ENCODE measurements around the gene ABHD17A. TPM values are rescaled to one million over a fixed set of nuclear protein-coding genes. Genes with fewer than 3 reads are reported as not detected.

Gene ABHD17A
- 68.5 and 69.1 TPM in 2 replicates for total RNA-seq

DNA sequence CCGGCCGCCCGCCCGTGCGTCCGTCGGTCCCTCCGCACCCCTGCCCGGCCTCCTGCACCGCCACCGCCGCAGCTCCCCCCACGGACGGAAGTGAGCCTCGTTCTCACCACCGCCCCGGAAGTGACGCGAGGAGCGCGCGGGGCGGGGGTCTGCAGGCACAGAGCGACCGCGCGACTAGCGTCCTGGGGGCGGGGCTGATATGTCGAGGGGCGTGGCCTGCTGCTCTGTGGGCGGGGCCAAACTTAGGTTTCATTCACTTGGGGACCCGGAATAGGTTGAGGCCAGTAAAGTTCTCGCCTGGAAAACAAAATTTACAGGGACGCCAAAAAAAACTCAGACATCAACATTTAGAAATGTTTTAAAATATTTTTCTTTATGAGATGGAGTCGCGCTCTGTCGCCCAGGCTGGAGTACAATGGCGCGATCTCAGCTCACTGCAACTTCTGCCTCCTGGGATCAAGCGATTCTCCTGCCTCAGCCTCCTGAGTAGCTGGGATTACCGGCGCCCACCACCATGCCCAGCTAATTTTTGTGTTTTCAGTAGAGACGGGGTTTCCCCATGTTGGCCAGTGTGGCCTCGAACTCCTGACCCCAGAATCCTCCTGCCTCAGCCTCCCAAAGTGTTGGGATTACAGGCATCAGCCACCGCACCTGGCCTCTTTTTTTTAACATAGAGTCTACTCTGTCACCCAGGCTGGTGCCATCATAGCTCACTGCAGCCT is at the start of gene ABHD17A:
TSS of gene ABHD17A (minus strand) at position 99 of the 722 bp plus-strand sequence. CDS start 3,930 bp downstream, outside the sequence.

GRCh38 chr19:1905110-1905862 is 20.0 kb upstream of the ABHD17A start, which contains the start of the genes ADAT3 and SCAMP4:
Gene ADAT3, plus strand, starts transcription at chr19:1905399. Its CDS starts 6,649 bp downstream, at chr19:1912048.
Gene SCAMP4, plus strand, starts transcription at chr19:1905399. Its CDS starts 9,621 bp downstream, at chr19:1915020.

GRCh38 chr19:1863328-1863637 is 22.0 kb downstream of the ABHD17A start, which contains the start of gene KLF16:
Gene KLF16, minus strand, starts transcription at chr19:1863579. Its CDS starts 82 bp downstream, at chr19:1863497.

DNA sequence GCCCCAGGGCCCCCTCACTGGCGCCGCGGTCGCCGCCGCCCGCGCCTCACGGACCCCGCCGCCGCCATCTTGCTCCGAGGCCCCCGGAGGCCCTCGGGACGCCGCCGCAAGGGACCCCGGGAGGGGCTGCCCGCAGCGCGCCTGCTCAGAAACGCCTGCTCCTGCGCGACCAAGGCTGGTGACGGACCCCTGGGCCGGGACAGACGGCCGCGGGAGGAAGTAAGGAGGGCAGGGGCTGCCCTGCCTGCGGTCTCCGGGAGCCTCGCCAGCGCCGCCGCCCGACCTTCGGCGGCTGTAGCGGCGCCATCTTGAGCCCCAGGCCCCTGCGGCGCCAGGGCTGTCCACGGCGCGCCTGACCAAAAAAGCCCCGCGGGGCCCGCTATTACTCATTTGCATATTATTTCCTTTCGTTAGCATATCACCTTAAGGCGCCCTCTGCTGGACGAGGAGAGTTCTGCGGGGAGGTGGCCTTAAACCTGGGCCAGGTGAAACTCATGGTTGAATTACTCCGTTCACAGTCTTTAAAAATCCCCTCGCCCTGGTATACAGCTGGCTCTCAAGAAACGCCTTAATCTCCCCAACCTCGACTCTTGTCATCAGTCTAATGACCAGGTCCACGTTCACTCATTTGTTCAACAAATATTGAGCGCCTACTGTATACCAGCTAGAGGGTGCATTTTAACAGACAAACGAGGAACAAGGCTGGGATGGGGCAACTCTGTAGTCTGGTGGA is 36.7 kb downstream of the ABHD17A start, which contains the start of gene REXO1:
TSS of gene REXO1 (minus strand) at position 85 of the 733 bp plus-strand sequence. CDS start 125 bp downstream, outside the sequence.

Other genes with a start within 250 kb of the ABHD17A start
- gene TCF3, start 232.9 kb downstream of the ABHD17A start, total RNA-seq = 62.4 and 117 TPM in 2 replicates
- not detected in 2 replicates for gene ONECUT3, start 132.0 kb downstream of the ABHD17A start, total RNA-seq
- 1.8 TPM in 2 replicates for gene ATP8B3, start 73.2 kb downstream of the ABHD17A start, total RNA-seq
- gene REXO1, start 37.0 kb downstream of the ABHD17A start, total RNA-seq = 7.6 and 14.9 TPM in 2 replicates
- gene KLF16, start 21.9 kb downstream of the ABHD17A start, total RNA-seq = 7.4 and 14.1 TPM in 2 replicates
- 2.5 and 4.1 TPM in 2 replicates for gene ADAT3, start 19.9 kb upstream of the ABHD17A start, total RNA-seq
- gene SCAMP4, start 19.9 kb upstream of the ABHD17A start, total RNA-seq = 64.1 and 66.8 TPM in 2 replicates
- gene CSNK1G2, start 55.7 kb upstream of the ABHD17A start, total RNA-seq = 78.5 and 103 TPM in 2 replicates
- gene BTBD2, start 130.2 kb upstream of the ABHD17A start, total RNA-seq = 116 and 142 TPM in 2 replicates
- 136 and 225 TPM in 2 replicates for gene MKNK2, start 165.7 kb upstream of the ABHD17A start, total RNA-seq
- 32.0 and 42.9 TPM in 2 replicates for gene MOB3A, start 210.8 kb upstream of the ABHD17A start, total RNA-seq
- 0.72 and 1.1 TPM in 2 replicates for gene IZUMO4, start 211.4 kb upstream of the ABHD17A start, total RNA-seq